H9 (cell line): ENCODE results near the gene ATP1B2. TPM values are rescaled to one million over a fixed set of nuclear protein-coding genes. Genes with fewer than 3 reads are reported as not detected.
A peak's percentile ranks its signal among the peaks of the same experiment; 100 is the strongest.

Source experiments
- DNase-seq: peaks from one replicate; pipeline ENCODE4 v3.0.0-alpha.2; 2017
- H2AFZ ChIP-seq: one replicate; pipeline ENCODE4 v1.6.1; 2013; ENCODE audit warnings: mild to moderate bottlenecking, low read length, control low read depth, moderate library complexity
- H2AK5ac ChIP-seq: 2 replicates; pipeline ENCODE4 v1.6.1; 2013; ENCODE audit warnings: low read length, control low read depth, mixed read lengths; ENCODE audit not compliant: insufficient read length
- H2BK120ac ChIP-seq: one replicate; pipeline ENCODE4 v1.6.1; 2013; ENCODE audit warnings: low read depth, mild to moderate bottlenecking, low read length, control low read depth, inconsistent platforms; ENCODE audit not compliant: poor library complexity, severe bottlenecking
- H2BK12ac ChIP-seq: 2 replicates; pipeline ENCODE4 v1.6.1; 2013; ENCODE audit warnings: low read length, control low read depth, mixed read lengths, low read depth; ENCODE audit not compliant: insufficient read length
- H2BK15ac ChIP-seq: 2 replicates; pipeline ENCODE4 v1.6.1; 2013; ENCODE audit warnings: low read depth, low read length, control low read depth
- H2BK20ac ChIP-seq: one replicate; pipeline ENCODE4 v1.6.1; 2013; ENCODE audit warnings: low read depth, mild to moderate bottlenecking, low read length, control low read depth, inconsistent platforms; ENCODE audit not compliant: poor library complexity, severe bottlenecking
- H2BK5ac ChIP-seq: 2 replicates; pipeline ENCODE4 v1.6.1; 2013; ENCODE audit warnings: low read length, control low read depth, mixed read lengths; ENCODE audit not compliant: insufficient read length
- H3K14ac ChIP-seq: 2 replicates; pipeline ENCODE4 v1.6.1; 2013; ENCODE audit warnings: low read length, control low read depth; ENCODE audit not compliant: insufficient read depth
- H3K18ac ChIP-seq: 2 replicates; pipeline ENCODE4 v1.6.1; 2013; ENCODE audit warnings: low read depth, mild to moderate bottlenecking, mixed read lengths, low read length, control low read depth; ENCODE audit not compliant: insufficient read length
- H3K23ac ChIP-seq: 2 replicates; pipeline ENCODE4 v1.6.1; 2013; ENCODE audit warnings: low read length, control low read depth, mixed read lengths, low read depth; ENCODE audit not compliant: insufficient read length
- H3K23me2 ChIP-seq: 2 replicates; pipeline ENCODE4 v1.6.1; 2013; ENCODE audit warnings: low read depth, mild to moderate bottlenecking, mixed read lengths, low read length, control low read depth; ENCODE audit not compliant: insufficient read length, poor library complexity, severe bottlenecking
- H3K27ac ChIP-seq: 2 replicates; pipeline ENCODE4 v1.5.1; 2013; ENCODE audit warnings: low read length, control low read depth, mixed read lengths, low read depth; ENCODE audit not compliant: insufficient read length
- H3K27me3 ChIP-seq: 2 replicates; pipeline ENCODE4 v1.6.1; 2013; ENCODE audit warnings: low read length, control low read depth, inconsistent platforms; ENCODE audit not compliant: insufficient read depth
- H3K4ac ChIP-seq: 2 replicates; pipeline ENCODE4 v1.6.1; 2013; ENCODE audit warnings: low read depth, mild to moderate bottlenecking, control low read depth, inconsistent platforms, low read length, moderate library complexity
- H3K4me1 ChIP-seq: 2 replicates; pipeline ENCODE4 v1.6.1; 2013; ENCODE audit warnings: low read length, control low read depth, inconsistent platforms; ENCODE audit not compliant: insufficient read depth
- H3K4me2 ChIP-seq: 2 replicates; pipeline ENCODE4 v1.6.1; 2013; ENCODE audit warnings: low read length, control low read depth, mixed read lengths; ENCODE audit not compliant: insufficient read length, insufficient read depth
- H3K56ac ChIP-seq: 2 replicates; pipeline ENCODE4 v1.6.1; 2013; ENCODE audit warnings: low read depth, mild to moderate bottlenecking, mixed read lengths, low read length, control low read depth; ENCODE audit not compliant: insufficient read length
- H3K79me1 ChIP-seq: 2 replicates; pipeline ENCODE4 v1.6.1; 2013; ENCODE audit warnings: low read depth, mild to moderate bottlenecking, moderate library complexity, low read length, control low read depth, inconsistent platforms; ENCODE audit not compliant: insufficient read depth, poor library complexity, severe bottlenecking
- H3K79me2 ChIP-seq: 2 replicates; pipeline ENCODE4 v1.6.1; 2013; ENCODE audit warnings: low read length, control low read depth, inconsistent platforms; ENCODE audit not compliant: insufficient read depth
- H3K9ac ChIP-seq: 2 replicates; pipeline ENCODE4 v1.6.1; 2013; ENCODE audit warnings: low read length, control low read depth, mixed read lengths; ENCODE audit not compliant: insufficient read length; ENCODE audit errors: extremely low read depth
- H3K9me3 ChIP-seq: one replicate; pipeline ENCODE4 v1.6.1; 2013; ENCODE audit warnings: low read depth, low read length, inconsistent platforms; ENCODE audit not compliant: control insufficient read depth
- H3T11ph ChIP-seq: one replicate; pipeline ENCODE4 v1.6.1; 2013; ENCODE audit warnings: mild to moderate bottlenecking, low read length, control low read depth, inconsistent platforms
- H4K20me1 ChIP-seq: one replicate; pipeline ENCODE4 v1.6.1; 2013; ENCODE audit not compliant: control insufficient read depth, insufficient read length, insufficient read depth
- H4K5ac ChIP-seq: 2 replicates; pipeline ENCODE4 v1.6.1; 2013; ENCODE audit warnings: low read depth, mild to moderate bottlenecking, mixed read lengths, low read length, control low read depth; ENCODE audit not compliant: insufficient read length
- H4K8ac ChIP-seq: replicated peaks from 2 replicates; pipeline ENCODE4 v1.6.1; 2013; ENCODE audit warnings: low read length, control low read depth, mixed read lengths, low read depth; ENCODE audit not compliant: insufficient read length
- H4K91ac ChIP-seq: 2 replicates; pipeline ENCODE4 v1.6.1; 2013; ENCODE audit warnings: low read depth, mild to moderate bottlenecking, moderate library complexity, mixed read lengths, low read length, control low read depth; ENCODE audit not compliant: insufficient read length
- H3K27ac Mint-ChIP-seq, 3 experiments: 2 replicates in 2 of 3; 3 replicates in 1 of 3; pipeline ENCODE4 v1.8.0; 2020 to 2021; ENCODE audit warnings: mixed read lengths in 3 of 3, mild to moderate bottlenecking in 1 of 3, moderate library complexity in 1 of 3
- H3K27me3 Mint-ChIP-seq: 2 replicates; pipeline ENCODE4 v1.8.0; 2021; ENCODE audit warnings: low read depth, mild to moderate bottlenecking, moderate library complexity, mixed read lengths
- H3K36me3 Mint-ChIP-seq, 3 experiments: 2 replicates in 2 of 3; 3 replicates in 1 of 3; pipeline ENCODE4 v1.8.0; 2020 to 2021; ENCODE audit warnings: low read depth in 3 of 3, mixed read lengths in 3 of 3; ENCODE audit not compliant: insufficient read depth in 1 of 3
- H3K4me1 Mint-ChIP-seq, 2 experiments: 2 replicates each; pipeline ENCODE4 v1.8.0; 2020; ENCODE audit warnings: mixed read lengths in 2 of 2
- H3K4me3 Mint-ChIP-seq, 2 experiments: 2 replicates in 1 of 2; 3 replicates in 1 of 2; pipeline ENCODE4 v1.8.0; 2020 to 2021; ENCODE audit warnings: mild to moderate bottlenecking in 2 of 2, mixed read lengths in 2 of 2, moderate library complexity in 1 of 2
- H3K9me3 Mint-ChIP-seq, 2 experiments: 2 replicates in 1 of 2; 3 replicates in 1 of 2; pipeline ENCODE4 v1.8.0; 2020; ENCODE audit warnings: mild to moderate bottlenecking in 2 of 2, mixed read lengths in 2 of 2, moderate library complexity in 1 of 2
- WGBS: extraction: QIAGEN DNeasy Blood & Tissue Kit; methylation state at CpG from one replicate; pipeline ENCODE4 v1.1.7; 2013; ENCODE audit warnings: missing lambda C conversion rate, low lambda C conversion rate, mixed read lengths; ENCODE audit not compliant: insufficient read length; ENCODE audit errors: extremely low coverage; 5-methylcytosine and 5-hydroxymethylcytosine counted together
- total RNA-seq: library from RNA; stranded (reverse); gene quantifications from 2 replicates; pipeline ENCODE4 v1.2.1, GENCODE V29; 2021
- TF ChIP-seq, protein P1 (sequence below): fragments of 200-600 bp; sonication (generic); conservative IDR thresholded peaks from 3 replicates; pipeline ENCODE4 v1.8.0; 2021; ENCODE audit warnings: antibody characterized with exemption, mild to moderate bottlenecking

Gene ATP1B2
- total RNA-seq, 1 experiment from 2014 or later = 16.2 TPM

DNA sequence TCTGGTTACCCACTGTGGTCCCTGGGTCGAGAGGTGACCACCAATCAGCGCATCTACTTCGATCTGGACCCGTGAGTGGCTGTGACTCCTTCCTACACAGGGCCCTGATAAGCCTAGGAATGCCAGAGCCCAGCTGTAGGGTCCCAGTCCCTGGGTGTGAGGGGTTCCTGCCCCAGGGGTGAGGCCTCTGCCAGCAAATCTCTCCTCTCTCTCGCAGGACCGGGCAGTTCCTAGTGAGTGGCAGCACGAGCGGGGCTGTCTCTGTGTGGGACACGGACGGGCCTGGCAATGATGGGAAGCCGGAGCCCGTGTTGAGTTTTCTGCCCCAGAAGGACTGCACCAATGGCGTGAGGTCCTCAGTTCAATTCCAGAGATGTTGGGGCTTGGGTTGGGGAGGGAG lies 52.0 kb downstream of the ATP1B2 start:
- peaks cover 5 to 18% (median 16%) of the 10 kb centered on the region in 3 experiments; a peak in 6 of 7 replicates for H3K36me3 Mint-ChIP-seq
- no peak overlapping the region for H2AK5ac ChIP-seq
- no peak for DNase-seq
- H3K79me2 ChIP-seq = no peaks in the 10 kb centered on the region
- H3K27ac Mint-ChIP-seq = peak overlapping the region in 2 of 3 experiments; percentile 80 to 91; a peak in 2 of 7 replicates
- H2BK12ac ChIP-seq = no peak overlapping the region
- no peak overlapping the region for H3K4me2 ChIP-seq
- H3K27me3 ChIP-seq = no peaks in the 10 kb centered on the region; the same call in 1 of the 2 replicates
- no peak overlapping the region for H4K91ac ChIP-seq
- H3K9me3 Mint-ChIP-seq = no peaks in the 10 kb centered on the region
- H3K23ac ChIP-seq = no peak overlapping the region
- peaks cover 18% of the 10 kb centered on the region for H3K23me2 ChIP-seq
- no peaks in the 10 kb centered on the region for H4K20me1 ChIP-seq
- H3K27me3 Mint-ChIP-seq = peaks cover 27% of the 10 kb centered on the region
- H4K5ac ChIP-seq = no peak overlapping the region
- peak overlapping the region; percentile 97 for H3K18ac ChIP-seq
- H3K56ac ChIP-seq = no peak overlapping the region
- no peak overlapping the region for H4K8ac ChIP-seq
- no peak overlapping the region for H2BK20ac ChIP-seq
- no peak overlapping the region for H3K9ac ChIP-seq
- peak overlapping the region; percentile 40 for H2BK120ac ChIP-seq
- no peaks in the 10 kb centered on the region; the same call in 1 of the 2 replicates for H3K4me1 ChIP-seq
- no peaks in the 10 kb centered on the region for H3K79me1 ChIP-seq
- H3K4me3 Mint-ChIP-seq = peak overlapping the region in 1 of 2 experiments; percentile 87; a peak in 1 of 5 replicates
- H3K9me3 ChIP-seq = no peaks in the 10 kb centered on the region
- peaks cover 31 to 33% of the 10 kb centered on the region in 2 experiments for H3K4me1 Mint-ChIP-seq
- TF ChIP-seq, protein P1, sequence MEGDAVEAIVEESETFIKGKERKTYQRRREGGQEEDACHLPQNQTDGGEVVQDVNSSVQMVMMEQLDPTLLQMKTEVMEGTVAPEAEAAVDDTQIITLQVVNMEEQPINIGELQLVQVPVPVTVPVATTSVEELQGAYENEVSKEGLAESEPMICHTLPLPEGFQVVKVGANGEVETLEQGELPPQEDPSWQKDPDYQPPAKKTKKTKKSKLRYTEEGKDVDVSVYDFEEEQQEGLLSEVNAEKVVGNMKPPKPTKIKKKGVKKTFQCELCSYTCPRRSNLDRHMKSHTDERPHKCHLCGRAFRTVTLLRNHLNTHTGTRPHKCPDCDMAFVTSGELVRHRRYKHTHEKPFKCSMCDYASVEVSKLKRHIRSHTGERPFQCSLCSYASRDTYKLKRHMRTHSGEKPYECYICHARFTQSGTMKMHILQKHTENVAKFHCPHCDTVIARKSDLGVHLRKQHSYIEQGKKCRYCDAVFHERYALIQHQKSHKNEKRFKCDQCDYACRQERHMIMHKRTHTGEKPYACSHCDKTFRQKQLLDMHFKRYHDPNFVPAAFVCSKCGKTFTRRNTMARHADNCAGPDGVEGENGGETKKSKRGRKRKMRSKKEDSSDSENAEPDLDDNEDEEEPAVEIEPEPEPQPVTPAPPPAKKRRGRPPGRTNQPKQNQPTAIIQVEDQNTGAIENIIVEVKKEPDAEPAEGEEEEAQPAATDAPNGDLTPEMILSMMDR = no peak
- no peak overlapping the region for H2BK5ac ChIP-seq
- H2AFZ ChIP-seq = no peak overlapping the region
- 0 out of 2 replicates have a peak overlapping the region, but pooled peaks have one; percentile 44 for H3K4ac ChIP-seq
- no peak overlapping the region for H2BK15ac ChIP-seq
- H3T11ph ChIP-seq = peak overlapping the region; percentile 55
- peak overlapping the region; percentile 91; the same call in 1 of the 2 replicates for H3K14ac ChIP-seq
- no peak overlapping the region for H3K27ac ChIP-seq
- no CpG with 5 or more reads among the region's 13 CpGs for WGBS
